Aorta (tissue), 5 donors: ENCODE data around the gene NEK3. TPM values are rescaled to one million over a fixed set of nuclear protein-coding genes. Genes with fewer than 3 reads are reported as not detected.
"Not testable (repeated sequence)": the region's sequence is repeated elsewhere in the genome, so short reads cannot be mapped to it uniquely, and the experiment has no call there.

Experiments
- ATAC-seq: fragments of 200-7000 bp; cut with Tn5 transposase; one replicate; pipeline ENCODE4 v1.9.1; 2022; ENCODE audit warnings: moderate library complexity; ENCODE audit not compliant: low FRiP score
- DNase-seq, 2 donors: peaks; one replicate each; pipeline ENCODE4 v3.0.0-alpha.2; 2020
- H3K27ac ChIP-seq, 2 donors: one replicate each; pipeline ENCODE4 v1.5.1; 2013; ENCODE audit warnings: low read length in 2 of 2, mild to moderate bottlenecking in 2 of 2, moderate library complexity in 2 of 2, control low read depth in 1 of 2, inconsistent platforms in 1 of 2, low read depth in 1 of 2
- H3K27me3 ChIP-seq, 2 donors: one replicate each; pipeline ENCODE4 v1.6.1; 2013; ENCODE audit warnings: control low read depth in 1 of 2, low read length in 1 of 2, mild to moderate bottlenecking in 1 of 2, moderate library complexity in 1 of 2; ENCODE audit not compliant: insufficient read depth in 2 of 2, control insufficient read depth in 1 of 2
- H3K36me3 ChIP-seq, 2 donors: one replicate each; pipeline ENCODE4 v1.6.1; 2013; ENCODE audit warnings: control low read depth in 1 of 2, low read length in 1 of 2, mild to moderate bottlenecking in 1 of 2; ENCODE audit not compliant: insufficient read depth in 2 of 2, control insufficient read depth in 1 of 2
- H3K4me1 ChIP-seq, 2 donors: one replicate each; pipeline ENCODE4 v1.6.1; 2013; ENCODE audit warnings: low read length in 2 of 2, control low read depth in 1 of 2, mild to moderate bottlenecking in 1 of 2, moderate library complexity in 1 of 2; ENCODE audit not compliant: insufficient read depth in 2 of 2, control insufficient read depth in 1 of 2
- H3K4me3 ChIP-seq, 2 donors: one replicate each; pipeline ENCODE4 v1.5.1; 2013; ENCODE audit warnings: low read length in 2 of 2, control low read depth in 1 of 2, mild to moderate bottlenecking in 1 of 2
- H3K9me3 ChIP-seq: one replicate; pipeline ENCODE4 v1.6.1; 2013; ENCODE audit warnings: mild to moderate bottlenecking, low read length; ENCODE audit not compliant: control insufficient read depth
- WGBS, 2 donors: extraction: QIAGEN DNeasy Blood & Tissue Kit; methylation state at CpG; one replicate each; pipeline ENCODE4 v1.1.7; 2013; 5-methylcytosine and 5-hydroxymethylcytosine counted together
- intact Hi-C, 2 donors: fragments of 100-400 bp; cut with DNase I; formaldehyde crosslinking; loops; one replicate each; pipeline versions ENCODE4 v1.14.2 to v1.15.0; 2022
- long read RNA-seq, 2 donors: library from polyadenylated mRNA; unstranded; transcript quantifications; one replicate each; pipeline ENCODE4 v2.0.0, GENCODE V29; 2020 to 2021
- polyA plus RNA-seq, 2 donors: library from polyadenylated mRNA; stranded (reverse); fragments of 200-250 nt; gene quantifications; one replicate each; pipeline ENCODE4 v1.2.3, GENCODE V29; 2013
- total RNA-seq, 2 donors: library from RNA; stranded (reverse); fragmentation: NEBNext Ultra II Directional; extraction: Animal tissue kit (Norgen Biotek cat#: 25700); gene quantifications; one replicate each; pipeline ENCODE4 v1.2.1, GENCODE V29; 2021
- donor health status: healthy with polysubstance abuse.
- donor health status: Bipolar disorder and iron deficiency.
- donor health status: DM: no; HTN: no; CAD: no.
- donor health status: DM: no; HTN: no; CAD: no.
- donor health status: DM: yes; HTN: yes; CAD: no.

NEK3 gene
- total RNA-seq = 10 to 100 TPM; 14.0 to 23.7 TPM
- polyA plus RNA-seq = 10 to 100 TPM in 1 of 2 donors, 1 to 10 TPM in 1; 4.9 to 70.0 TPM
- long read RNA-seq, donor 1, partial matches to known transcripts = 1 of 6 reads
- long read RNA-seq, donor 1, other reads (novel, unspliced or antisense) = 4 of 6 reads
- long read RNA-seq, donor 2, partial matches to known transcripts = 1 of 7 reads
- long read RNA-seq, donor 2, other reads (novel, unspliced or antisense) = 2 of 7 reads

DNA sequence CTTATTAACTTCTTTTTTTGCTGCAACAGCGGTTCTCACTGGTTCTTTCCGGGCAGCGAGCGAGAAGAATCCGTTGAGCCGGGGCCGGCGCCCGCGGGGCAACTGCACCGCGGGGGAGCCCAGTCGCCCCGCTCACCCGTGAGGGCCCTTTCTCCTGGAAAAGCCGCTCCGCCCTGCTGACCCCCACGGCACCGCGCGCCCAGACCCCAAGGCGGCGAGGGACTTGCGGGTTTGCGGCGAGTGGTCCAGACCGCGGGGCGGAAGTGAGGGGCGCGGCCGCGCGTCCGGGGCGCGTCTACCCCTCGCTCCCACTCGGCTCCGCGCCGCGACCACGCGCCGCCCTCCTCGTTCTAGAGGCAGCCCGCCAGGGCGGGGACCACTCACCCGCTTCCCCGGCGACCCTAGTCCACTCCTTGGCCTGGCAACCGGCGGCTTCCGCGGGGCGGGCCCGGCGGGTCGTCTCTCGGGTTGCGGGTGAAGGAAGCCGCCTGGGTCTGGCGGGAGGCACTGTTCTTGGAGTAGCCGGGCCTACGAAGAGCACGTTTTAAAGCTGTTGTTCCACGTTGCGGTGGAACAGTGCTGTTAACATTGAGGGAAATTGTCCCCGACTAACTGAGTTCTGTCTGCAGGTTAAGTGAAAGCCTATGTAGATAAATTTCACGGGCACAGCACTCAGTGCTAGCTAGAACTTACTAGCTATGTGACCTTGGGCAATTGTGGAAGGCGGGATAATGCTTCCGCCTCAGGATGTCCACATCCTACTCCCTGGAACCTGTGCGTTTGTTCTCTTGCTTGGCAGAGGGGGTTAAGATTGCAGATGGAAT, at the start of gene NEK3:
TSS of gene NEK3 (minus strand) at position 439 of the 824 bp plus-strand sequence. CDS start 3,406 bp downstream, outside the sequence.
- Histone ChIP-seq H3K4me1 (peaks cover 0 to 3% of the 10 kb centered on the region in 2 donors), H3K4me3 (peak within 1 kb of the TSS; percentile 97 to 99), H3K36me3 (no peaks in the 10 kb centered on the region), H3K27me3 (no peaks in the 10 kb centered on the region), H3K9me3 (no peaks in the 10 kb centered on the region), H3K27ac (peak within 1 kb of the TSS in 1 of 2 donors; percentile 70)
- intact Hi-C loops = no loop called here
- ATAC-seq (peak; percentile 95), DNase-seq (peak; percentile 86 to 91)
- 3 to 4% methylated on average over 52 to 74 of the region's 74 CpGs for WGBS, 2 donors

- H3K36me3 ChIP-seq, H3K9me3 ChIP-seq, intact Hi-C loops, H3K27ac ChIP-seq, DNase-seq, H3K27me3 ChIP-seq, ATAC-seq, H3K4me1 ChIP-seq, H3K4me3 ChIP-seq: not testable (repeated sequence)
- WGBS, 2 donors = 79 to 81% methylated on average over 6 of the region's 6 CpGs
Observed at GRCh38 chr13:52208384-52208783, 49.0 kb upstream of the NEK3 start.

GRCh38 chr13:52207896-52208295, 48.5 kb upstream of the NEK3 start:
- H3K27ac ChIP-seq, ATAC-seq, H3K4me3 ChIP-seq, H3K27me3 ChIP-seq, H3K36me3 ChIP-seq, DNase-seq, intact Hi-C loops, H3K9me3 ChIP-seq, H3K4me1 ChIP-seq: not testable (repeated sequence)
- 82 to 89% methylated on average over 2 to 3 of the region's 3 CpGs for whole genome bisulfite sequencing, 2 donors

GRCh38 chr13:52207337-52207736, 47.9 kb upstream of the NEK3 start:
- H3K4me3 ChIP-seq, H3K4me1 ChIP-seq, H3K36me3 ChIP-seq, DNase-seq, ATAC-seq, H3K9me3 ChIP-seq, H3K27me3 ChIP-seq, H3K27ac ChIP-seq, intact Hi-C loops: not testable (repeated sequence)
- WGBS, 2 donors = no CpG with 5 or more reads among the region's 2 CpGs

GRCh38 chr13:52204546-52204945, 45.1 kb upstream of the NEK3 start:
- H3K27ac ChIP-seq, ATAC-seq, intact Hi-C loops, DNase-seq, H3K4me3 ChIP-seq, H3K9me3 ChIP-seq, H3K27me3 ChIP-seq, H3K4me1 ChIP-seq, H3K36me3 ChIP-seq: not testable (repeated sequence)
- WGBS, 2 donors = 63 to 66% methylated on average over 4 of the region's 4 CpGs

DNA sequence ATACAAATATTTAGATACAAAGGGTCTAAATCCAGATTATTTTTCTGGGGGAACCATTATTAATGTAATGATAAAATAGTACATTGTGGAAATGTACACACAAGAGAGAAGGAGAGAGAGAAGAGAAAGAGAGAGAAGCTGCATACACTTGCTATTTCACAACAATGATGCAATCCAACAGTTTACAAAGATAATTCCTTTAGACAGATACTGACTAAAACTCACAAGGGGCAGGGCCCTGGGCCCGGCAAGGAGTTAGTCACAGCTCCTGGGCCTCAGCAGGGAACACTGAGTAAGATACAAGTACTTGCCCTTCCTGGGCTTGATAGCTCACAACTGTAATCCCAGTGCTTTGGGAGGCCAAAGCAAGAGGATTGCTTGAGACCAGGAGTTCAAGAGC, 44.5 kb upstream of the NEK3 start:
- H3K9me3 ChIP-seq, intact Hi-C loops, H3K27me3 ChIP-seq, H3K36me3 ChIP-seq, H3K4me3 ChIP-seq, H3K27ac ChIP-seq, H3K4me1 ChIP-seq: not testable (repeated sequence)
- DNase-seq (peak in 1 of 2 donors; percentile 66), ATAC-seq (peak; percentile 78)
- 57 to 61% methylated on average over 1 of the region's 1 CpG for WGBS, 2 donors

DNA sequence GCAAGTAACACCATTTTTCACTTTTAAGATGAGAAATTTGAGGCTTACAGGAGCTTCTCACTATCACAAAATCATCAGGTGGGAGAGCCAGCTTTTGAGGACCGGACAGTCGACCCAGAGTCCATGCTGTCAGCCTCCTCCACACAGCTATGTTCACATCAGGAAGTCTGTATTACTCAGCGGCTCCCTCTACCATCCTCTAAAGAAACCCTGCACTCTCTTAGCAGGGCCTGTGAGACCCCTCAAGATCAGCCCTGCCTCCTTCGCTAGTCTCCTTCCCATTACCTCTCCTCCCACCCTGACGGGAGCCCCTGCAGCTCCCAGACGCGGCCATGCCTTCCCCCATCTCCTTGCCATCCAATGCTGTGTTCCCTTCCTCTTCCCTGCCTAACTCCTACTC, 43.1 kb upstream of the NEK3 start:
- H3K4me1 ChIP-seq, H3K9me3 ChIP-seq, intact Hi-C loops, H3K27ac ChIP-seq, H3K27me3 ChIP-seq, ATAC-seq, DNase-seq, H3K36me3 ChIP-seq, H3K4me3 ChIP-seq: not testable (repeated sequence)
- WGBS, 2 donors = 43 to 52% methylated on average over 7 of the region's 7 CpGs

DNA sequence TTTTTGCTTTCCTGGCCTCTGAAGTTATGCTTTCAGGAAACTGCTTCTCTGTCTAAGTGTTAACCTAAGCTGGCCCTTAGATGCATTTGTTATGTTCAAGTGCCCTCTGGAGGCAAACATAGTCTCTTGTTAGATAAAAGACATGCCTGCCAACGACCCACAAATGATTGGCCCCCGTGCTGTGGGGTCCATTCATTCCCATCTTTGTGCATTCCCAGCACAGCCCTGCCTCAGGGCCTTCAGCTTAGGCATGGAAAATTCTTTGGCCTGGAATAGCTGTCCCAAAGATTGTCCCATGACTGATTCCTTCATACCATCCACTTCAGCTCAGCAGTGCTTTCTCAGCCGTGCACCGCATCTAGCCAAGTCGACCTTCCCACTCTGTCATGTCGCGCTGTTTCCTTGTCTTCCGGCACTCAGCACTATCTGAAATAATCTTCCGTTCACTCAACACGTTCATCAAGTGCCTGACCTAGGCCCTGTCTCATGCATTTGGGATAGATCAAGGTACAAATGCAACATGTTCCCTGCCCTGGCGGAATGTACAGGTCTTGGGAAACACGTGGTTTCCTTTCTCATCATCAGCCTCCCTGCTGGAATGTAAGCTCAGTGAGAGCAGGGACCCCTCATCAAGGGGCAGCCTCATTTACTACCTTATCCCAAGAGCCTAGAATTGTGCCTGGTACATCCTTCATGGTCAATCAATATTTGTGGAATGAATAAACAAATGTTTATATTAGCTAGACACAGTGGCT, 42.2 kb upstream of the NEK3 start:
- DNase-seq, intact Hi-C loops, H3K9me3 ChIP-seq, H3K27ac ChIP-seq, H3K27me3 ChIP-seq, H3K36me3 ChIP-seq, H3K4me1 ChIP-seq, ATAC-seq, H3K4me3 ChIP-seq: not testable (repeated sequence)
- WGBS, 2 donors = 41 to 43% methylated on average over 12 of the region's 12 CpGs
